ENCODE measurements around the gene CBFA2T2. TPM values are rescaled to one million over a fixed set of nuclear protein-coding genes. Genes with fewer than 3 reads are reported as not detected.
A peak's percentile ranks its signal among the peaks of the same experiment; 100 is the strongest.

The CBFA2T2 gene
- total RNA-seq, 1 donor from 2014 or later: 84.1 TPM

DNA sequence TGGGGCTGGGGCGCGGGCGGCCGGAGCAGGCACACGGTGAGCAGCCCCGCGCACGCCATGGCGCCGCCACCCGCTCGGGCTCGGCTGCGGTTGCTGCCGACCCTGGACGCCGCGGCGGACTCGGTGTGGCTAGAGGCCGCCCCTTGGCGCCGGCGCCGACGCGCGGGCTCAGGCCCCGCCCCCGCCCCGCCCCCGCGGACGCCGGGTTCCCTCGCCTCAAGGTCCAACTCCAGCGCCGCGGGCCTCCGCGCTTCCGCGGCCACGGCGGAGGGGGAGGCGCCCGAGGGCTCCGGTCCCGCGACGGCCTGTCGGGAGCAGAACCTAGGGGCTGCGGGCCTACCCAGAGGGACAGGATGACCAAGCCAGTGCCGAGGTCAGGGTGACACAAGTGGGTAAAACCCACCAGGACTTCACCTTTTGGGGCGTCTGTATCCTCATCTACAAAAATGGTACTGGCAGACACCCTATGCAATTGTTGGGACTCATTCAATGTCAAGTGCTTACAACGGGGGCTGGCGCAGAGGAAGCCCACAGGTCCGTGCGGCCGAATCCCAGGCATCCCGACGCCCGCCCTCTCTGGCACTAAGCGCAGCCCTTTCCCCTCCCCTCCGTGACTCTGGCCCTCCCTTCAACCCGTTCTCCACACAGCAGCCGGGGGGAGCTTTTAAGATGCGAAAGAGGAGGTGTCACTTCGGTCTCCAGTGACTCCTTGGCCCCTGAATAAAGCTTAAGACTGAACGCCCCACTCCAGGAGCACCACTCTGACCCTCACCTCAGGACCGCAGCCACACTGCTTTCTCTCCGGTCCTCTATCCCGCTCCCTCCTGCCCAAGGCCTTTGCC lies 184.6 kb downstream of the CBFA2T2 start, which contains the start of gene NECAB3:
TSS of gene NECAB3 (minus strand) at position 135 of the 842 bp plus-strand sequence. CDS start at position 59, 76 bp downstream.
- DNase-seq: peak; percentile 87
- peak within 1 kb of the TSS; percentile 86 for H3K27ac Mint-ChIP-seq (ENCODE audit: unreplicated experiment)
- TF ChIP-seq, protein P1, sequence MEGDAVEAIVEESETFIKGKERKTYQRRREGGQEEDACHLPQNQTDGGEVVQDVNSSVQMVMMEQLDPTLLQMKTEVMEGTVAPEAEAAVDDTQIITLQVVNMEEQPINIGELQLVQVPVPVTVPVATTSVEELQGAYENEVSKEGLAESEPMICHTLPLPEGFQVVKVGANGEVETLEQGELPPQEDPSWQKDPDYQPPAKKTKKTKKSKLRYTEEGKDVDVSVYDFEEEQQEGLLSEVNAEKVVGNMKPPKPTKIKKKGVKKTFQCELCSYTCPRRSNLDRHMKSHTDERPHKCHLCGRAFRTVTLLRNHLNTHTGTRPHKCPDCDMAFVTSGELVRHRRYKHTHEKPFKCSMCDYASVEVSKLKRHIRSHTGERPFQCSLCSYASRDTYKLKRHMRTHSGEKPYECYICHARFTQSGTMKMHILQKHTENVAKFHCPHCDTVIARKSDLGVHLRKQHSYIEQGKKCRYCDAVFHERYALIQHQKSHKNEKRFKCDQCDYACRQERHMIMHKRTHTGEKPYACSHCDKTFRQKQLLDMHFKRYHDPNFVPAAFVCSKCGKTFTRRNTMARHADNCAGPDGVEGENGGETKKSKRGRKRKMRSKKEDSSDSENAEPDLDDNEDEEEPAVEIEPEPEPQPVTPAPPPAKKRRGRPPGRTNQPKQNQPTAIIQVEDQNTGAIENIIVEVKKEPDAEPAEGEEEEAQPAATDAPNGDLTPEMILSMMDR (IDR thresholded peaks at IDR 0.05; ENCODE audit: partially characterized antibody, unreplicated experiment): no peak
- H3K9me3 Mint-ChIP-seq (ENCODE audit: unreplicated experiment): peaks cover 15% of the 10 kb centered on the region
- peak within 1 kb of the TSS; percentile 92 for H3K4me3 Mint-ChIP-seq (ENCODE audit: unreplicated experiment)
- peaks cover 43% of the 10 kb centered on the region for H3K4me1 Mint-ChIP-seq (ENCODE audit: low read depth, unreplicated experiment)
- peaks cover 15% of the 10 kb centered on the region for H3K27me3 Mint-ChIP-seq (ENCODE audit: unreplicated experiment)
- no peaks in the 10 kb centered on the region for H3K36me3 Mint-ChIP-seq (ENCODE audit: unreplicated experiment)

DNA sequence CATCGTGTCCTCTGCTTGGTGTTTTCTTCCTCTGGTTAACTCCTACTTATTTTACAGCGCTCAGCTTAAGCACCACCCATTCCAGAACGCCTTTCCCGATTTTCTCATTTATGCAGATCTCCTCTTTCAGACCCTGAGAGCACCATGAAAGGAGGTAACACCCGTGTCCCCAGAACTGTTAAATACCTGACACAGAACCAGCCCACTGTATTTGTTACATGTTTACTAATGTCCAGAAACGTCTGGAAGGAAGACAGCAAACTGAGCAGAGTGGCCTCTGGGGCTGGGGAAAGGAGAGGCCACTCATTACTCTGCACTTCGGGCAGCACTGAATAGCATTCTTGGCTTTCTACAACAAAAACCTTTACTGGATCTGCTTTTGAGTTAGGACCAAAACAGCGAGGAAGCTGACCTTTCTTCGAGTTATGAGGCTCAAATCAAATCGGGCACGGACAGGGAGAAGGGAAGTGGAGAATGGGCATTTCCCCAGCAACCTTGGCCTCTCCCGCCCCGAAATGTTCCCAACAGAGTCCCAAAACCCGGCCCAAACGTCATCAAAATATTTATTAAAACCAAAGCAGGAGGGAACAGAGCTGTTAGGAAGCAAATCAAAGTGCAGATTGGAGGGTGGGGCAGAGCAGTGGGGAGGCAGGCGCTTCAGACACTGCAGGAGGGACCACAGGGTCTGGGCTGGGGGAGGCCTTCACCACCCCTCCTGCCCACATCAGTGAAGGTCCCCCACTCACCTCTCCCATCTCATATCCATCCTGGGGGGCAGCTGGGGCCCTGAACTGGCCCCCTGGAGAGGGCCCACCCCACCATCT lies 185.5 kb downstream of the CBFA2T2 start:
- H3K9me3 Mint-ChIP-seq (ENCODE audit: unreplicated experiment): peaks cover 13% of the 10 kb centered on the region
- H3K4me3 Mint-ChIP-seq (ENCODE audit: unreplicated experiment): peak overlapping the region; percentile 83
- H3K27me3 Mint-ChIP-seq (ENCODE audit: unreplicated experiment): peaks cover 15% of the 10 kb centered on the region
- peak overlapping the region; percentile 80 for H3K27ac Mint-ChIP-seq (ENCODE audit: unreplicated experiment)
- no peak for DNase-seq
- peaks cover 36% of the 10 kb centered on the region for H3K4me1 Mint-ChIP-seq (ENCODE audit: low read depth, unreplicated experiment)
- TF ChIP-seq, protein P1 (IDR thresholded peaks at IDR 0.05; ENCODE audit: partially characterized antibody, unreplicated experiment): no peak
- no peaks in the 10 kb centered on the region for H3K36me3 Mint-ChIP-seq (ENCODE audit: unreplicated experiment)

DNA sequence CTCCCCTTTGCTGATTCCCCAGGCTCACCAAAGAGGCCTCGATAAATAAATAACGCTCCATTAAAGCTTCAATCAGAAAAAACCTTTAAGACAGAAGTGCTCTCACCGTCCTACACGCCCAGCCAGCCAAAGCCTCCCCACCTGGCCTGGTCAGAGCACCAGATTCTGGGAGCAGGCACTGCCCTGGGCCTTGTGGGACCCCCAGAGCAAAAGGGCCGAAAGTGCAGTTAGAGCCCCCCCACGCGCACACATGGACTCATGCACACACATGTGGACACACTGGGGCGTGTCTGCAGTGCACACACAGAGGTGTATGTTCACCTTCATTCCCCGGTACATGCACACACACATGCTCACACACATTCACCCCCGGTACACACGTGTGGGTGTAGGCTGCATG lies 186.2 kb downstream of the CBFA2T2 start:
- Mint-ChIP-seq H3K4me3 (ENCODE audit: unreplicated experiment) (peak overlapping the region; percentile 30), H3K36me3 (ENCODE audit: unreplicated experiment) (no peaks in the 10 kb centered on the region), H3K27ac (ENCODE audit: unreplicated experiment) (peak overlapping the region; percentile 11), H3K4me1 (ENCODE audit: low read depth, unreplicated experiment) (peaks cover 43% of the 10 kb centered on the region), H3K27me3 (ENCODE audit: unreplicated experiment) (peaks cover 15% of the 10 kb centered on the region), H3K9me3 (ENCODE audit: unreplicated experiment) (peaks cover 11% of the 10 kb centered on the region)
- no peak for DNase-seq
- TF ChIP-seq, protein P1 (IDR thresholded peaks at IDR 0.05; ENCODE audit: partially characterized antibody, unreplicated experiment): no peak

DNA sequence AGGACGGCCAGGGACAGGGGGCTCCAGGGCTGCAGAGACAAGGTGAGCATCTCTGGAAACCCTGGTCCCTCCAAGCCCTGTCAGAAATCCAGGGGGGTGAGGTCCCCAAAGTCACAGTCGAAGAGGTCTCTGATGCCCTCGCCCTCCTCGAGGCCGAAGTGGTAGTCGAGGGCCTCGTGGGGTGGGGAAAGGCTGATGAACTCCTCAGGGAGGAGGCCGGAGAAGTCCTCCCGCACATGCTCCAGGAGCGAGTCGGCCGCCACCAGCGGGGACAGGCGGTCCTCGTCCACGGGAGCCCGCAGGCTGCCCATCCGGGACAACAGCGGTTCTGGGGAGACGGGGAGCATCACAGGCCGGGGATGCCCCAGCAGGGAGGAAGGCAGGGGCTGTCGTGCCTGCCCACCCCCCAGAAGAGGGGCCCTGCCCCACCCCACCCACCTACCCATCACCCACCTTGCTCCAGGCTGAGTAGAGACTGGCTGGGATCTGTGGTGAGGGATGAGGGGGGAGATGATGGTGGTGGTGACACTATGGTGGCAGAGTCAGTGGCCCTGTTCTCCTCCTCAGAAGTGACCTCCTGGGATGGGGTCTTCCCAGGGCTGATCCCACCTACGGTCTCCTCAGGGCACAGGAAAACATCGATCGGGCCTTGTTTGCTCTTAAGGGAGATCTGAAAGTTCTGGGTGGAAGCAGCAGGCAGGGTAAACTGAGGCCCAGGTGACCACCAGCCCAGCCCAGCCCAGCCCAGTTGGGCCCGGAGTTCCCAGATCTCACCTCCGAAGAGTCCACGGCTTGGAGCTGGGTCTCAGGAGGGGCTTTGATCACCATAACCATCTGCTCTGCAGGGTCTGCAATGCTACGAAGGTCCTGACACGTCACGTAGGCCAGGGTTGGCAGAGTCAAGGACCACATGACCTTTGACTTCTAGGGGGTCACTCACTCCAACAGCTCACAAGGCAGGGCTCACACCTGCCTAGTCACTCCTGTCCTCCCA lies 187.1 kb downstream of the CBFA2T2 start:
- peaks cover 17% of the 10 kb centered on the region for H3K27me3 Mint-ChIP-seq (ENCODE audit: unreplicated experiment)
- H3K4me1 Mint-ChIP-seq (ENCODE audit: low read depth, unreplicated experiment): peaks cover 47% of the 10 kb centered on the region
- peaks cover 10% of the 10 kb centered on the region for H3K9me3 Mint-ChIP-seq (ENCODE audit: unreplicated experiment)
- no peaks in the 10 kb centered on the region for H3K36me3 Mint-ChIP-seq (ENCODE audit: unreplicated experiment)
- peak overlapping the region; percentile 11 for H3K27ac Mint-ChIP-seq (ENCODE audit: unreplicated experiment)
- peak overlapping the region; percentile 20 for H3K4me3 Mint-ChIP-seq (ENCODE audit: unreplicated experiment)
- TF ChIP-seq, protein P1 (IDR thresholded peaks at IDR 0.05; ENCODE audit: partially characterized antibody, unreplicated experiment): no peak
- no peak for DNase-seq
